T-helper 1 cell treated with Interleukin-12 subunit alpha and Interleukin-12 subunit beta and Interleukin-4 antibody, amounts not matched to agents 30 ng/mL and 1 ng/mL, for 36 hours (primary cell): ENCODE results near the gene ADGRA1. TPM values are rescaled to one million over a fixed set of nuclear protein-coding genes. Genes with fewer than 3 reads are reported as not detected.

ENCODE experiments used
- intact Hi-C: fragments of 100-400 bp; cut with micrococcal nuclease; formaldehyde crosslinking; loops from one replicate; pipeline ENCODE4 v1.15.1; 2024
- total RNA-seq: library from RNA; stranded (reverse); gene quantifications from 2 replicates; pipeline ENCODE4 v1.2.3, GENCODE V29; 2022

Gene ADGRA1
- total RNA-seq, 1 donor from 2014 or later: not detected

DNA sequence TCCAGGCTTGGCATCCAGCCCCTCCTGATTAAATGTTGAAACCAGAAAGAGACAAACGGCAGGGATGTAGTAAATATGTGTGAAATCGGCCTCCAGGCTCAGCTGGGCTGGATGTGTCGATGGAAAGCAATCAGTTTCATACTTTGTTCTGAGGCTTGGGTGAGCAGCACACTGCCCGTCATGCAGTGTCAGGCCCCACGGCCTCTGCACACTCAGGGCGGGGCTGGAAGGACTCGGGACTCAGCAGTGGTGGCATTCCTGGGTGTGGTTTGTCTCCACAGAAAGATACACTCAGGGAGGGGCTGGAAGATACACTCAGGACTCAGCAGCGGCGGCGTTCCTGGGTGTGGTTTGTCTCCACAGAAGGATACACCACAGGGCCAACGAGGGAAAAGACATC, 22.0 kb downstream of the ADGRA1 start:
- intact Hi-C loops: loop anchor here (5.0 kb wide), 1 partner anchor 1662 kb away; no protein-coding TSS in a partner anchor

DNA sequence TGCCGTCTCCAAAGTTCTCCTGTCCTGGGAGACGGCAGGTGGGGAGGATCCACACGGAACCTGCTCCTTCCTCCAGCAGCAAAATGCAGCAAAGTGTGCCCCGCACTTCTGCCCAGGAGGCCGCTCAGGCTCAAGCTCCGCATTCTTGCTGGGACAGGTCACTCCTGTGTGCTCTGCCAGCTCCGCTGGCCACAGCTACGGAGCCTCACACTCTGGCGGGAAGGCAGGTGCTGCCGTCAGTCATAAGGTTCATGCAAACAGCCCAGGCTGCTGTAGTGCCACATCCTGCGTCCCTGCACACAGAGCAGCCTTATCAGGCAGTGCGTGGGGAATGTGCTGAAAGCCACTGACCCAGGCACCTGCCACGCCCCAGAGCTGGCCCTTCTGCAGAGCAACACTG, 22.4 kb downstream of the ADGRA1 start:
- intact Hi-C loops: loop anchor here (5.0 kb wide), 1 partner anchor 1663 kb away; no protein-coding TSS in a partner anchor

DNA sequence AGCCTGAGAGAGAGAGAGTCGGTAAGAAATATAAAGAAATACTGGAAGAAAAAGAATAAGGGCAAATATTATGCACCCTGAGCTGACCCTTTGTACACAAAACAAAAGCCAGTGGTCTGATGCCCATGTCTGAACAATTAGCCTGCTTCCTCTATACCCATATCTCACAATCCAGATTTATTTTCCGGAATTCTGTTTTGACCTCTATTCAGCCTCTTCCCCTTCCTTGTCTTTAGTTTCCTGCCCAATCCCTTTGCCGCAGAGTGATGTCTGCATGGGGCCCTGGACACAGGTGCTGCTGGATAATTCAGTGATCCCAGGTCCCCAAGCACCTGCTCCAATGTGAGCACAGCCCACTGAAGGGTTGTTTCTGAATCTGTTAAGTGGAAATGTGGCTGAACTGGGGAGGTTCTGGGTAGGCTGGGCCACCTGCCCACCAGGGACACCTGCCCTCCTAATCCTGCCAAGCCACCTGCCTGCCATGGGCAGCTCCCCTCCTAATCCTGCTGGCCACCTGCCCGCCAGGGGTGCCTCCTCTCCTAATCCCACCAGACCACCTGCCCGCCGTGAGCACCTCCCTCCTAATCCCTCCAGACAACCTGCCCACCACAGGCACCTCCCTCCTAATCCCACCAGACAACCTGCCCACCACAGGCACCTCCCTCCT, 23.0 kb downstream of the ADGRA1 start:
- intact Hi-C loops: loop anchor here (5.0 kb wide), 1 partner anchor 1663 kb away; no protein-coding TSS in a partner anchor

DNA sequence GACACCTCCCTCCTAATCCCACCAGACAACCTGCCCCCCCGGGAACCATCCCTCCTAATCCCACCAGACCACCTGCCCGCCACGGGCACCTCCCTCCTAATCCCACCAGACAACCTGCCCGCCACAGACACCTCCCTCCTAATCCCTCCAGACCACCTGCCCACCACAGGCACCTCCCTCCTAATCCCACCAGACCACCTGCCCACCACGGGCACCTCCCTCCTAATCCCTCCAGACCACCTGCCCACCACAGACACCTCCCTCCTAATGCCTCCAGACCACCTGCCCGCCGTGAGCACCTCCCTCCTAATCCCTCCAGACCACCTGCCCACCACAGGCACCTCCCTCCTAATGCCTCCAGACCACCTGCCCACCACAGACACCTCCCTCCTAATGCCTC, 23.9 kb downstream of the ADGRA1 start:
- intact Hi-C loops: loop anchor here (5.0 kb wide), 1 partner anchor 1664 kb away; no protein-coding TSS in a partner anchor

DNA sequence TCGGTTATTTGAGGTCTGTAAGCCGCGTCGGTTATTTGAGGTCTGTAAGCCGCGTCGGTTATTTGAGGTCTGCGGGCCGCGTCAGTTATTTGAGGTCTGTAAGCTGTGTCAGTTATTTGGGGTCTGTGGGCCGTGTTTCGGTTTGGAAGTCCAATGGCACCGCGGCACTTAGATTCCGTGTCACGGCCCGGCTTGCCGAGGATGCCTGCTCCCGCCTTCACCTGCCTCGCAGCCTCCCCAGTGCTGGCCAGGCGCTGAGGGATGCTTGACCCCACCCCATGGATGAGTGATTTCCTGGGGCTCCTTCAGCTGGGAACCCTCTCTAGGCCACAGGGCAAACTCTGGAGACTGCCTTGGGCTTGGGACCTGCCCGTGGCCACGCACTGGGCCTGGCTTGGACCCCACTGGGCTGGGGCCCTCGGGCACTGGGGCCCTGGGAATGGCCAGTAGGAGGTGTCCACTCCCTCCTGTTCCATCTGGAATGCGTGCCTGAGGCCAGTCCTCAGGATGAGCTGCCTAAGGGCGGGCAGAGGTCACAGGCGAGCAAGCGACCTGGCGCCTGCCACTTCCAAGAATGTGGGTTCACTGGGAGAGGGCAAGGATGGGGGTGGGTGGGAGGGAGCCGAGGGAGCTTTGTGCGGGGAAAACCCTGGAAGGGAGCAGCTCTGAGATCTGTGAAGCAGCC, 25.6 kb downstream of the ADGRA1 start:
- intact Hi-C loops: loop anchor here (5.0 kb wide), 1 partner anchor 1666 kb away; no protein-coding TSS in a partner anchor

DNA sequence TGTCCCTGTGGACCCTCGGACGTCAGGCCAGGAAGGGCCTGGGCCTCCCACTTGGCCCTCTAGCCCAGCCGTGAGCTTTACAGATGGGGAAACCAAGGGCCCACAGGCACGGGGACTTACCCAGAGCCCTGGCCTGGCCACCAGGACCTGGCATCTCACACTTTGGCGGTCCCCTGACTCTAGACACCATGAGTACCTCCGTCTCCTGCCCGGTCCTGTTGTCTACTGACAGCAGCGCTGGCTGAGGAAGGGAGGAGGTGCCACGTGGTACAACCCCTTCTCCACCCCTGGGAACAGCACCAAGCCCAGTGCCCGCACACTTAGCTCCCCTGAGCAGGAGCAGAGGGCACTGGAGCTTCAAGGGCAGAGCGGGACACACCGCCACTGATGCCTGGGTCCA, 26.1 kb downstream of the ADGRA1 start:
- intact Hi-C loops: loop anchor here (5.0 kb wide), 1 partner anchor 1667 kb away; no protein-coding TSS in a partner anchor

DNA sequence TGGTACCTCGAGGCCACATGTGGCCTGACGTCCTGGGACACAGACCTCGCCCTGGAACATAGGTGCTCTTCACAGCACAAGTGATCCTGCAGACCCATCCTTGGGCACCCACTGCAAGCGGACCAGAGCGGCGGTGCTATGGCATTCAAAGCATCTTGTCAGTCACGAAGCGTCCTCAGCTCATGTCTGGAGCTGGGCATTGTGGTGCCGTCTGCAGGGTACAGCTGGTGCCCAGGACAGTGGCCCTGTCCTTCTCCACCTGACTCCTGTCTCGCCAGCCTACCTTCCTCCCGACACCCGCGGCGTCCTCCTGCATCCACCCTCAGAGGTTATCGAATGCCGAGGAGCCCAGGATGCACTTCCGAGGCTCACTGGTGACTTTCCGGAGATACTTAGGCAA, 26.5 kb downstream of the ADGRA1 start:
- intact Hi-C loops: loop anchor here (5.0 kb wide), 1 partner anchor 1667 kb away; no protein-coding TSS in a partner anchor

DNA sequence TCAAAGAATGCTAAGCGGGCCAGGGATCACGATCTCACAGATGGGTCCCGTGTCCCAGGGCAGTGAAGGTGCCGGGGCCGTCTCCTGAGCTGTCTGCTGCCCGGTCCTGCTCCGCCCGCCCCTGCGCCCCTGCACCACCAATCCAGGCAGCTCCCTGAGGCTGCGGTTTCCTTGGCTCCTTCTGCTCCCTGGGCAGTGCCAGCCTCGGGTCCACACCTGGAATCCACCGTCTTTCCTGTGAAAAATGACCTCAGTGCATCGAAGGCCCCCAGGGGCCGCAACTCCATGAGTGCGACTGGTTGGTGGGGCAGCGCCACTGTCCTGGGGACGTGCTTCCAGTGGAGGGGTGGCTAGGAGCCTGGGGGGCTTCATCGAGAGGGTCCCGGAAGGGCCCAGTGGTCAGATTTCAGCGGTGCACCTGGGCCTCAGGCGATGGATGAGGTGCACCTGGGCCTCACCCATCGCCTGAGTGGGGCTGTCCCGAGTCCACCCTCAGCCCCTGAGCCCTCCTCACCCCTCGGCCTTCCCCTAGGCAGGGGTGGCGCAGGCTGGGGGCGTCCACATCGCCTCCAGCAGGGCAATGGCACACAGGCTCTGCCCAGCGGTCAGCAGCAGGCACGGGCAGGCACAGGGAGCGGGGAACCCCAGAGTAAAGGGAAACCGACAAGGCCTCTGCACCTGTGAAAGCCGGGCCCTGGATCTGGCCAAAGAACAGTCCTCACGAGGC, 27.2 kb downstream of the ADGRA1 start:
- intact Hi-C loops: loop anchor here (5.0 kb wide), 1 partner anchor 1668 kb away; no protein-coding TSS in a partner anchor

DNA sequence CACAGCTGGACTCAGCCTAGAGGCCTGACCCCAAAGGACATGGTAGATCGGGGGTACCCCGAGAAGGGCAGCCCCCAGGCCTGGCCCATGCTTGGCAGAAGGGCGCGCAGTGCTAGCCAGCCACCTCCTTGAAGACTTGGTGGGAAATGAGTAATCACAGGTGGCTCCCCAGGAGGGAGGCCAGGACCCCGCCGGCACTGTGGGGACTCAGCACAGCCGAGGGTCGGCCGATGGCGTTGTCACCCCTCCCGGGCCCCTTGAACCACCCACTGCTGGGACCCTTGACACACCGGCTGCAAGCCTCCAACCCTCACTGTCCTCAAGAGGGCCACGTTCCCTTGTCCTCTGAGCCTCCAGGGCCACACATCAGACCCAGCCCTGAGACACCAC, 27.7 kb downstream of the ADGRA1 start:
- intact Hi-C loops: no loop called here

DNA sequence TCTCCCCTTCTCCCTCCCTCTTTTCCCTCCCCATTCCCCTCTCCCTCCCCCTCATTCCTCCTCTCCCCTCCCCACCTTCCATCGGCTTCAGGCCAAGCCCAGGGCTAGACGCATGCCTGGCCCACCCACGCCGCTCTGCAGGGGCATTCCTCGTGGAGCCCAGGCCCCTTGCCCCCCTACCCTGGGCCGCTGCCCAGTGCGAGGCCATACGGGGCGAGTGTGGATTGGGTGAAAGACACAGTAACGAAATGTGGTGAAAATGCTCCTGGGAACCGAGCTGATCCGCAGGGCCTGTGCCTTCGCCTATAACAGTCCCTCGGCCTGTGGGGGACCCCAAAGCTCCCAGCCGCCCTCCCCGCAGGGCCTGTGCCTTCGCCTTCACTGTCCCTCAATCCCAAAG, 28.3 kb downstream of the ADGRA1 start:
- intact Hi-C loops: no loop called here

DNA sequence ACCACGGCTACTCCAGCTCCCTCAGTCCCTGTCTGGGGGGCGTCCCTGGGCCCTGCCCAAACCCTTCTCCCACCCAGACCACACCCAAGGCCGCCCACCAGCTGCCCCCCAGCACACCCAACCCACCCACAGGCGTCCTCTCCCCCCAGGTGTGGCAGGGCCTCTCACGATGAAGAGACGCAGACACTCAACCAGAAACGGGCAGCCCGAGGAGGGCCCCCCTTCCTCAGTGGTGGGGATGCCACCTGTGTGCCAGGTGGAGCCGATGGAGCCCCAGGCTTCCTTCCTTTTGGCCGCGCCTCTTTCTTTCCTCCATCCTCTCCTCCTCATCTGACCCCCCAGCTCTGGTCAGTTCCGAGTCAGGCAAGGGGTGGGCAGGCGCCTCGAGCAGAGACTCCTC, 28.7 kb downstream of the ADGRA1 start:
- intact Hi-C loops: no loop called here

DNA sequence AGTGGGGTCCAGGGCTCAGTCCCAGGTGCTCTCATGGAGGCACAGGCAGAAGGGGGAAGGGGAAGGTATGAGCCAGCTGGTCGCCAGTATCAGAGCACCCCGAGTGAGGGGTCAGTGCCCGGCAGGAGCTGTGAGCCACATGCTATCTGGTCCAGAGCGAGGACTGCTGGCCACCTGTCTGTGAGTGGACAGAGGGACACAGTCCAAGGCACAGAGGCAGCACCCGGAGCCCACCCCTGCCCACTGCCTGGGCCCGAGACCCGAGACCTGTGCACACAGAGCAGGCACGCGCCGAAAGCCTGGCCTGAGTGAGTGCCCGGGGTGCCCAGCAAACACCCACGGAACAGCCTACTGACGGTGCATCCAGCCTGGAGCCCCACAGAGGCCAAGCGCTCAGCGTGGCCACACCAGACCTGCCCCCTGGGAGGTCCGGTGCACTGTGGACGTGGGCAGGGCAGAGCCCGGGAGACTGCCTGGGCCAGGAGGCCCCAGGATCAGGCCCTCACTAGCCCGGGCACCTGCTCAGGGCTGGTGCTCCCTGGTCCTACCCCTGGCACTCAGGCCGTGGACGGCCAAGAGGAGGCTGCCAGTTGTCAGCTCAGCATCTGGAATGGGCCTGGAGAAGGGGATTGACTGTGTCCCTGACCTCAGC, 29.4 kb downstream of the ADGRA1 start:
- intact Hi-C loops: no loop called here

DNA sequence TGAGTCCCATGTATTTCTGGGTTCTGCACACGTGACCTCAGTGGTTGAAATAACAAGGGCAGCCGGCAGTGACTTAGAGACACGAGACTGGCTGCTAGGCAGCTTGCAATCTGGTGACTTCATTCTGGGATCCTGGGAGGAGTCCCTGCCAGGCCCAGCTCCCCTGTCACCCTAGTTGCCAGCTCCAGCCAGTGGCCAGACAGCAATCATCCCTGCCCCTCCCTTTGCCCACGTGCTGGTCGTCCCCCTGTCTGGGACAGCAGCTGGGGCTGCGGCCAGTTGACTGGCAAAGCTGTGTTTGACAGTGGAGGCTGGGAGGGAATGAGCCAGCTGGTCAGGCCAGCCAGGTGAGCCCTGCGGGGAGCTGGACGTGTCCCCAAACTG, 30.0 kb downstream of the ADGRA1 start:
- intact Hi-C loops: no loop called here

DNA sequence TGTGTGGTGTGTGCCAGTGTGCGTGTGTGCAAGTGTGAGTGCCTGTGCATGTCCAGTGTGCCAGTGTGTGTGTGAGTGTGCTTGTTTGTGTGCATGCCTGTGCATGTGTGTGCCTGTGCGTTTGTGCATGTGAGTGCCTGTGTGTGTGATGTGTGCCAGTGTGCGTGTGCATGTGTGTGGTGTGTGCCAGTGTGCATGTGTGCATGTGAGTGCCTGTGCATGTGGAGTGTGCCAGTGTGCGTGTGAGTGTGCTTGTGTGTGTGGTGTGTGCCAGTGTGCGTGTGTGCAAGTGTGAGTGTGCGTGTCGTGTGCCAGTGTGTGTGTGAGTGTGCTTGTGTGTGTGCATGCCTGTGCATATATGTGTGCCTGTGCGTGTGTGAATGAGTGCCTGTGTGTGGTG, 33.8 kb downstream of the ADGRA1 start:
- intact Hi-C loops: loop anchor here (10.0 kb wide), 2 partner anchors 177 to 217 kb away; partner anchors contain the start of gene CFAP46

DNA sequence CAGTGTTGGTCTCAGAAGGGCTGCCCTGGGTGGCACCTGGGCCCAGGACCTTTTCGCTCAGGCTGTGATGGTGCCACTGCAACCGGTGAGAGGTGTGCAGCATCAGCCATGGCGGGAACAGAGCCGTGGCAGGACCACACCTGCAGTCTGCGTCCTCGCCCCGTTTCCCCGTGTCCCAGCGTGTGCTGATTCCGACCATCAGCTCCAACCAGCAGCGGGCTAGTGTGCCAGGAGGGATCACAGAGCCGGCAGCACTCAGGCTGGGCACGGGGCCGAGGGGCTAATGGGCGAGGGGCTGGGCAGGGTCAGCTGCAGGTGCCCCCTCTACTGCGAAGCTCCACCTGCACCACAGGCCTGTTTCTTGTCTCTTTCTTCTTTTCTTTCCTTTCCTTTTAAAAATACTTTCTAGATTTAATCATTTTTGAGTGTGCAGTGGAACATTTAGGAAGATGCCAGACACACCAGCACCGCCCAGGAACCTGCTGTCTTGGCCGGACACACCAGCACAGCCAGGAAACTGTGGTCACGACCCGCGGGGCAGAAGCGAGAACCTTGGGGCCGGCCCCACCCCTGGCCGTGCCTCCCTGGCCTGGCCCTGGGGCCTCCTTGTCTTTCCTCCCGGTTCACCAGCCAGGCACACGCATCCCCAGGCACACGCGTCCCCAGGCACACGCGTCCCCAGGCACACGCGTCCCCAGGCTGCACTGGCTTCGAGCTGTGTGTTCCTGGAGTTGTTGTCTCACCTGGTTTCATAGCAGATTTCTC, 34.6 kb downstream of the ADGRA1 start:
- intact Hi-C loops: loop anchor here (10.0 kb wide), 2 partner anchors 178 to 218 kb away; partner anchors contain the start of gene CFAP46

DNA sequence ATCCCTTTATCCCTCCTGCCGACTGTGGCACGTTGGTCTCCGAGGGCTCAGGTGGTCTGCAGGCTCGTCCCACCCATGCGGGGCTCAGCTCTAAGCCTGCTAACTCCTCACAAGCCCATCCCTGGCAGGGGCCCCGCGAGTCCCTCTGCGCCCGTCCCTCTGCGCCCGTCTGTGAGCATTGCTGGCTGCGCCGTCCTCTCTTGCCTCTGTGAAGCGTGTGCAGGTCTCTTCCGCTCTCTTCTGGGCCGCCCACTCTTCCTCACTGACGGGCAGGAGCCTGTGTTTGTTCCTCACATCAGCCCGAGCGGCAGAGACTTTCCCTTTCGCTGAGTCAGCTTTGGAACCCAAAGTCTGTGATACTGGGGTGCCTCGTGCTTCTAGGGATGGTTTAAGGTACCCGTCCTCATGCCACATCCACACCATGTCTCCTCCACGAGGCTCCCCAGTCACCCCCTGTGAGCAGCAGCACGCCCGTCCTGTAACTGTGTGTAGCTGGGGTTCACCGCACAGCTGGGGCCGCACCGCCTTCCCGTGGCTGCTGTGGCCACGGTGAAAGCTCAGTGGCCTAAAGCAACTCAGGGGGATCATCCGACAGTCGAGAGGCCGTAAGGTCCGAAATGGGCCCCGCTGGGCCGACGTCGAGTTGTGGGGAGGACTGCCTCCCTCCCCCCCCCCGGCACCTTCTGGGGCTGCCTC, 35.5 kb downstream of the ADGRA1 start:
- intact Hi-C loops: loop anchor here (10.0 kb wide), 2 partner anchors 178 to 218 kb away; partner anchors contain the start of gene CFAP46

DNA sequence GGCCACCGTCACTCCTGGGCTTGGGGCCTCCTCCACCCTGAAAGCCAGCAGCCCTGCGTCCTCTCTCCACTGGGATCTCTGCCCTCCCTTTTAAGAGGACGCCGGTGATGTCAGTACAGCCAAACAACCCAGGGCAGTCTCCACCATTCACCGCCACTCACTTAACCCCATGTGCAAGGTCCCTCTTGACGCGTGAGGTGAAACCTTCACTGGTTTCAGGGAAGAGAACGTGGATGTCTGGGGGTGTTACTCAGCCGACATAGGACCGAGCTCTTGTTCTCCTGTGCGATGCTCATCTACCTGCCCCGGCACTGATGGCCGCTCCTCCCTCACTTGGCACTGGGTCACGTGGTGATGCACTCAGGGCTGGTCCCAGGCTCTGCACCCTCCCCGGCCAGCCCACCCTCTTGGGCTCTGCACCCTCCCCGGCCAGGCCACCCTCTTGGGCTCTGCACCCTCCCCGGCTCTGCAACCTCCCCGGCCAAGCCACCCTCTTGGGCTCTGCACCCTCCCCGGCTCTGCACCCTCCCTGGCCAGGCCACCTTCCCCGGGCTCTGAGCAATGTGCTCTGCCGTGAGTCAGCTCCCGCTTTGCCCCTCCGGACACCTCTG, 36.1 kb downstream of the ADGRA1 start:
- intact Hi-C loops: loop anchor here (10.0 kb wide), 2 partner anchors 179 to 219 kb away; partner anchors contain the start of gene CFAP46

DNA sequence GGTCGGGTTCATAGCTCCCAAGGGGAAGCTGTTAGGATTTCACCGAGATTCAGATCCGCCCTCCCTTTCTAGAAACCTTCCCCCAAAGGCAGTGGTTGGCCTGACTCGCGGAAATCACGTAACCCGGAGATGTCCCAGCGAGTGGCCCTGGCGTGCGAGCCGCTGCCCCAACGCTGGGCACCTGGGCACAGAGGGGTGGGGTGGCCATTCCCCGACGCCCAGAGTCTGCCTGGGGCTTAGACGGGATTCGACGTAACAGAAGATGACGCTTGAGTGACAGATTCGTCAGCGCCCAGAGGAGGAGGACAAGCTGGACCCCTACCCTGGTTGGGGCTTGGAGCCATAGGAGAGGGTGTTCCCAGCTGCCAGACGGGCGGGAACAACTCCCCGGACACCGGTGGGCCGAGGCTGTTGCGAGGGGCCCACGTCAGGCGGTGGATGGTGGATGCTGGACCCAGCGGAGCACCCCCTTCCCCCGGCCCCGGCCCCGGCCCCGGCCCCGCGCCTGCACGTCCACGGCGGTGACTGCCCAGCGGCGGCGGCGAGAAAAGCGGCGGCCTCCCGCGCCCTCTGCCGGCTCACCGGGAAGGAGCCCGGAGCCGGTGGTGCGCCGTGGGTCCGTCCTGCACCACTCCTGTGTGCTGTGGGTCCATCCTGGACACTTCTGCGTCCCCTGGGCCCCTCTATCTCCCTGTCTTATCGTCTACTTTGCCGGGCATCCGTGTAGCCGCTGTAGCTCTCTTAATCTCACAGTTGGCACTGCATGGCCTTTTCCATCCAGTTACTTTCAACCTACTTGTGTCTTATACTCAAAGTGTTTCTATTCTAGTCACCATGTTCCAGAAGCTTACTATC, 36.9 kb downstream of the ADGRA1 start:
- intact Hi-C loops: loop anchor here (10.0 kb wide), 2 partner anchors 180 to 220 kb away; partner anchors contain the start of gene CFAP46
